T47D (cell line): Measurements from ENCODE around the gene EMP3.
A peak's percentile ranks its signal among the peaks of the same experiment; 100 is the strongest.
"Not testable (repeated sequence)": the region's sequence is repeated elsewhere in the genome, so short reads cannot be mapped to it uniquely, and the experiment has no call there.

Experiments used
- DNase-seq, 2 experiments: peaks; one replicate each; pipeline versions ENCODE4 v3.0.0 to v3.0.0-alpha.2; 2011 to 2012; ENCODE audit warnings: low read depth in 1 of 2, low spot score in 1 of 2
- JUND ChIP-seq: IDR thresholded peaks from 2 replicates; pipeline ENCODE4 v1.6.1; 2012; ENCODE audit warnings: low read depth
- in situ Hi-C: cut with HindIII; loops from 2 replicates; pipeline ENCODE4 v1.10.0; 2016; ENCODE audit warnings: low sequenced_read_pairs, low pct_unique_long_range_greater_than_20kb

Gene EMP3

GRCh38 chr19:48301886-48302599, 23.3 kb upstream of the EMP3 start:
- in situ Hi-C loops, result no loop called here
- TF ChIP-seq JUND, result no peak
- no peak for DNase-seq

DNA sequence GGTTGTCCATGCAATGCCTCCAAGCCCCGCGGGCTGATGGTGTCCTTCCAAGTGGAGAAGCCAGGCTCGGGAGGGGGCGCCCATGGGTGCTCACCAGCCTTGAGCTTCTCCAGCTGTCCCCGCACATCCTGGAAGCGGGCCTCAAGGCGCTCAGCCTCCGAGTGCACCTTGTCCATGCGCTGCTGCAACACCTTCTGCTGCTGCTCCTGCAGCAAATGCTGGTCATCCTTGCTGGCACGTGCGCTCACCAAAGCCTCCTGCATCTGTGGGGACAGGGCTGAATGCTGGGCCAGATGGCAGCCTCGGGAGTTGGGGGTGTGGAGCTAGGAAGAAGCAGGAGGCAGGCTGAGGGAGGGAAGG, 22.8 kb upstream of the EMP3 start:
- DNase-seq, result no peak
- in situ Hi-C loops, result no loop called here
- TF ChIP-seq JUND, result no peak

DNA sequence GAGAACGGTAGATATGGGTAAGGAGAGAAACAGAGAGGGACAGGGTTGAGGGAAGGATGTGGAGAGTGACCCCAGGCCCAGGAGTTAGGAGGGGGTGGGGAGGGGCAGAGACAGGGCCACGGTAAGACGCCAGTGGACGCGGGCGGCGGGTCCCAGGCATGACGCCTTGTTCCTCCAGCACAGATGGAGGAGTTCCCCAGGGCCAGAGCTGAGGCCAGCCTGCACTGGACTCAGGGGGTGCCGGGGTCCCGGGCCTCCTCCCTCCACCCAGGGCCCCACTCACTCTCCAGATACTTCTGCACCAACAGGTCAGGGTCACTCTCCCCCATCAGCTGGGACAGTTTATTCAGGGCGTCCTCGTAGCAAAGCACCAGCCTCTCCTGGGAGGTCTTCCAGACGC, 22.0 kb upstream of the EMP3 start:
- TF ChIP-seq JUND, result no peak
- DNase-seq, result no peak
- in situ Hi-C loops, result no loop called here

DNA sequence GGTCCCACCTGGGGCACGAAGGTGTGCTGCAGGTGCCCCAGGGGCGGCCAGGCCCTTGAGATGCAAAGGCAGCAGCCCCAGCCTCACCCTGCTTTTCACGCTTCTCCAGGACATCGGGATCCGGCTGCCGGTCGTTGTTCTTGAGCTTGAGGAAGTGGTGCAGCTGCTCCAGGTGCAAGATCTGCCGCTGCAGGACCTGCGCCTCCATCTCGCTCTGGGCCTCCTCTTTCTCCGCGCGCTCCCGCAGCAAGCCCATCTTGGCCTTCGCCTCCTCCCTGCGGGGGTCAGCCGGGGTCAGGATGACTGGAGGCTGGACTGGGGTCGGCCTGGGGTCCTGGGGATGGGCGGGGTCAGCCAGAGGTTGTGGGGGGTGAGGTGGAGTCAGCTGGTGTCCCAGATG, 21.5 kb upstream of the EMP3 start:
- in situ Hi-C loops, result no loop called here
- DNase-seq, result no peak
- no peak for TF ChIP-seq JUND

DNA sequence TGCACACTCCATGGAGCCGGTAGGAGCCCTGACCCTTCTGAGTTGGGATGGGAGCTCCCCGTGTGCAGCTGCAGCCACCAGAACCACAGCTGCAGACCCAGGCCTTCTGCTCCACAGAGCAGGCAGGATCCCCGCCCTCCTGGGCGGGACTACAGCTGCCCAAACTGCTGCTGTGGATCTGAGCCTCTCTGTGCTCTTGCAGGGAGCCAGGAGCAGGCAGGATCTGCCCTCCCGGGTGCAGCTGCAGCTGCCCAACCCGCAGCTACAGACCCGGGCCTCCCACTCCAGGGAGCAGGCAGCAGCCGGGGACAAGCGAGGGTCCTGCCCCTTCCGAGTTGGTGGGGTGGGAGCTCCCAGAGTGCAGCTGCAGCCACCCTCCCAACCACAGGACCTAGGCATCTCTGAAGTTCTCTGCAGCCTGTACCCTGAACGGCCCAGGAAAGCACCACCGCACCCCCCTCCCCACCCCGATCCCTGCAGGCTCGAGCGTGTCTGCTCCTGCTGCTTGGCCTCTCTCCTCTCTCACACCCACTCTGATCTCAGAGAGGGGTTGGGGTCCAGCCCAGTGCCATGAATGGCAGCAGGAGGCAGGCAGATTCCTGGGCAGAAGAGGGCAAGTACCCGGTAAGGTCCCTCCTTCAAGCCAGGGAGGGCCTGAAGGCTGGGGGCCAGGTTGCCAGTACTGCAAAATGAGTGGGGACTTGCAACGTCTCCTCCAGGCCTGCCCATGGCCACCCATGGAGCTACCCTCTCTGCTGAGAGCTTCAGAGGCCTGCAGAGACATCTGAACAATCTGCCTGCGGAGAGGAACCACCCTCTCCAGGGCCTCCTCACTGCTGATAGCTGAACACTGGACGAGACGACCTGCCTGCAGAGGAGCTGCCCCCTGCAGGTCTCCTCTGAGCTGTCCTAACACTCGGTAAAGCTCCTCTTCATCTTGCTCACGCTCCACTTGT, 16.4 kb upstream of the EMP3 start:
- TF ChIP-seq JUND, result no peak
- in situ Hi-C loops, result no loop called here
- DNase-seq, result no peak

DNA sequence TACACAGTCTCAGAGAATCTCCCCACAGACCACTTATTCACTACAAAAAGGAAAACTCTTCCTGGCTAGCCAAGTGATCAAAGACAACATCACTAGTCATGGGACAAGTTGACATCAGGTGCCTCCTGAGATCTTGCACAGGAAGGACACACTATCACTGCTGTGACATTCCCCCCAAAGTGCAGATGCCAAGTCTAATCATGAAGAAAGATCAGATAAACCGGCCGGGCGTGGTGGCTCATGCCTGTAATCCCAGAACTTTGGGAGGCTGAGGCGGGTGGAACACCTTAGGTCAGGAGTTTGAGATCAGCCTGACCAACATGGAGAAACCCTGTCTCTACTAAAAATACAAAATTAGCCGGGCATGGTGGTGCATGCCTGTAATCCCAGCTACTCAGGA, 15.6 kb upstream of the EMP3 start:
- in situ Hi-C loops, DNase-seq: not testable (repeated sequence)

GRCh38 chr19:48310227-48310626, 15.1 kb upstream of the EMP3 start:
- in situ Hi-C loops, result no loop called here
- no peak for DNase-seq
- TF ChIP-seq JUND, result no peak

DNA sequence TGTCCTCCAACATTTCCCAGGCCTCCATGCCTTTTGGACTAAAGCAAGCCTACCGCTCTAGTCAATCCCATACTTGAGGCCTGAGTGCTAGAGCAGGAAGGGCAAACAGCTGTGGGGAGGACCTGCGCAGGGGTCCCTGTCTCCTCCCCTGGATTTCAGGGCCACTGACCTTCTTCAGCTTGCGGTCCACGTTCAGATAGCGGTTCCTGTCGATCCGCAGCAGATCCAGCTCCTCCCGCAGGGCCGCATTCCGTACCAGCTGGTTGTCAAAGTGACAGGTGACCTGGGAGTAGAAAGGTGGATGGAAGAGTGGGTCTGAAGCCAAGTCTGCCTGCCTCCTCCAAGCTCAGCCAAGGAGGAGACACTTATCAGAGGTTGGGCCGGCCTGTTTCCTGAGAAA, 14.0 kb upstream of the EMP3 start:
- DNase-seq, result no peak
- TF ChIP-seq JUND, result no peak
- in situ Hi-C loops, result no loop called here

GRCh38 chr19:48315712-48316111, 9.6 kb upstream of the EMP3 start:
- DNase-seq, result no peak
- in situ Hi-C loops, result no loop called here
- no peak for TF ChIP-seq JUND

DNA sequence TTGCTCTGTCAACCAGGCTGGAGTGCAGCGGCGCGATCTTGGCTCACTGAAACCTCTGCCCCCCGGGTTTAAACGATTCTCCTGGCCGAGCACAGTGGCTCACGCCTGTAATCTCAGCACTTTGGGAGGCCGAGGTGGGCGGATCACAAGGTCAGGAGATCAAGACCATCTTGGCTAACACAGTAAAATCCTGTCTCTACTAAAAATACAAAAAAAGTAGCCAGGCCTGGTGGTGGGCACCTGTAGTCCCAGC, 7.7 kb upstream of the EMP3 start:
- in situ Hi-C loops, DNase-seq: not testable (repeated sequence)

DNA sequence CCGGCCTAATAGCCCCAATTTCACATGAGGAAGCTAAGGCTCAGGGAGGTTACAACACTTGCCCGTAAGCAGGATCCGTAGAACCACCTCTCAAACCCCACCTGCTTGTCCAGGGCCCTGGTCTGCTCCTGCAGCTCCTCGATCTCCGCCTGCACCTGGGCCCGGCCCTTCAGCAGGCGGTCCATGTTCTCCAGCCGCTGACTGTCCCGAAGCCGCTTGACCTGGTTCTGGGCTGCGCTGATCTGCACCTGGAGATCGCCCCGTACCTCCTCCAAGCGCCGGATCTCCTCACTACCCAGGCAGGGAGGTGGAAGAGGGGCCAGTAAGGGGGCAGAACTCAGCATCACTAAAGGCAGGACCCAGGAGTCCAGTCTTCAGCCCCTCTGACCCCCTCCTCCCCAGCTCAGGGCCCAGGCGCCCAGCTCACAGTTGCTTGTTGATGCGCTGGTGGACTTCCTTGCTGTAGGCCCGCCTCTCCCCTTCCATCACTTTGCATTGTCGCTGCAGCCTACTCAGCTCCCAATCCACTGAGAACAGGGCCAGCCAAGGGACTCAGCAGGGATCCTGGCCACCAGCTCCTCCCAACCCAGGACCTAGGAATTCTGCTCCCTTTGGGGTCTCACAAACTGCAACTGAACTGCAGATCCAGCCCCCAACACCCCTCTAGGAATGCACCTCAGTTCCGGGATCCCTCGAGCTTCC, 6.9 kb upstream of the EMP3 start:
- TF ChIP-seq JUND, result no peak
- in situ Hi-C loops, result no loop called here
- DNase-seq, result no peak

GRCh38 chr19:48319647-48320541, 5.5 kb upstream of the EMP3 start:
- in situ Hi-C loops, result no loop called here
- peak; percentile 34 to 83 for DNase-seq
- TF ChIP-seq JUND, result no peak
